OCI-LY7 (cell line): ENCODE results near the gene ARHGAP42. TPM values are rescaled to one million over a fixed set of nuclear protein-coding genes. Genes with fewer than 3 reads are reported as not detected.

Experiments
- BruUV-seq: library from RNA; stranded (reverse); fragments of 400-500 nt; replicated peaks from 2 replicates; lab custom pipeline; 2021; lab: Mats Ljungman, UMichigan
- CTCF ChIA-PET: fragments of 300-600 bp; sonication (Branson Sonifier 250); formaldehyde crosslinking; loops from one replicate; lab custom pipeline; 2022; ENCODE audit warnings: antibody characterized with exemption; ENCODE audit not compliant: unreplicated experiment; lab: Charles Lee
- POLR2A ChIA-PET: fragments of 300-600 bp; sonication (Branson Sonifier 250); formaldehyde crosslinking; loops from one replicate; lab custom pipeline; 2022; ENCODE audit warnings: antibody characterized with exemption; lab: Charles Lee
- DNase-seq: peaks from one replicate; pipeline ENCODE4 v3.0.0-alpha.2; 2015; ENCODE audit warnings: low spot score
- H2AFZ ChIP-seq: fragments of 200-600 bp; sonication (generic), shearing (Covaris generic); 2 replicates; pipeline ENCODE4 v1.6.1; 2014; ENCODE audit warnings: mild to moderate bottlenecking, antibody characterized with exemption, low read length, moderate library complexity
- H3K27ac ChIP-seq: fragments of 200-600 bp; sonication (generic); 2 replicates; pipeline ENCODE4 v1.5.1; 2014; ENCODE audit warnings: mixed run types, low read depth, mild to moderate bottlenecking, moderate library complexity, low read length, inconsistent platforms; ENCODE audit not compliant: poor library complexity, severe bottlenecking
- H3K36me3 ChIP-seq: fragments of 200-600 bp; sonication (generic); 2 replicates; pipeline ENCODE4 v1.6.1; 2014; ENCODE audit warnings: mild to moderate bottlenecking, antibody characterized with exemption, low read length, moderate library complexity, mixed read lengths; ENCODE audit not compliant: insufficient read depth
- H3K4me1 ChIP-seq: fragments of 200-600 bp; sonication (generic); 2 replicates; pipeline ENCODE4 v1.5.1; 2014; ENCODE audit warnings: mild to moderate bottlenecking, low read length; ENCODE audit not compliant: insufficient read depth, poor library complexity, severe bottlenecking
- H3K4me2 ChIP-seq: fragments of 200-600 bp; sonication (generic); 2 replicates; pipeline ENCODE4 v1.6.1; 2014; ENCODE audit warnings: mild to moderate bottlenecking, low read length
- H3K4me3 ChIP-seq: fragments of 200-600 bp; sonication (generic); 2 replicates; pipeline ENCODE4 v1.5.1; 2014; ENCODE audit warnings: mild to moderate bottlenecking, low read depth, low read length; ENCODE audit not compliant: poor library complexity, severe bottlenecking
- H3K79me2 ChIP-seq: fragments of 200-600 bp; sonication (generic); 2 replicates; pipeline ENCODE4 v1.6.1; 2016; ENCODE audit warnings: low read depth, mild to moderate bottlenecking, low read length, moderate library complexity, mixed read lengths; ENCODE audit not compliant: insufficient read depth
- H3K9me2 ChIP-seq: fragments of 200-600 bp; sonication (generic); 2 replicates; pipeline ENCODE4 v1.6.1; 2016; ENCODE audit warnings: mild to moderate bottlenecking, low read length, mixed read lengths; ENCODE audit not compliant: insufficient read depth
- H3K9me3 ChIP-seq: fragments of 200-600 bp; sonication (generic); 2 replicates; pipeline ENCODE4 v1.6.1; 2014; ENCODE audit warnings: mild to moderate bottlenecking, mixed run types, low read length, mixed read lengths
- H4K20me1 ChIP-seq: fragments of 200-600 bp; sonication (generic); 2 replicates; pipeline ENCODE4 v1.6.1; 2014; ENCODE audit warnings: mild to moderate bottlenecking, antibody characterized with exemption, low read length, moderate library complexity, mixed read lengths; ENCODE audit not compliant: insufficient read depth
- CTCF ChIP-seq: fragments of 200-600 bp; sonication (generic); conservative IDR thresholded peaks from 2 replicates; pipeline ENCODE4 v1.5.1; 2014; ENCODE audit warnings: mild to moderate bottlenecking, antibody characterized with exemption, low read length, moderate library complexity, mixed read lengths
- EZH2phosphoT487 ChIP-seq: fragments of 200-600 bp; sonication (generic); IDR thresholded peaks from 2 replicates; pipeline ENCODE4 v1.6.1; 2018; ENCODE audit warnings: low read depth, borderline replicate concordance, mild to moderate bottlenecking, mixed run types, antibody characterized with exemption, low read length, moderate library complexity, mixed read lengths
- intact Hi-C: fragments of 100-400 bp; cut with micrococcal nuclease; formaldehyde crosslinking; loops from one replicate; pipeline ENCODE4 v1.10.0; 2022; ENCODE audit not compliant: unreplicated experiment
- total RNA-seq, 2 experiments: library from RNA; depleted of rRNA in 1 of 2; stranded (reverse); fragments of >200 nt in 1 of 2; shearing (Covaris generic) in 1 of 2; gene quantifications; 2 replicates each; pipeline ENCODE4 v1.2.3, GENCODE V29; 2014 to 2022

ARHGAP42 gene
- total RNA-seq, 2 experiments from 2014 or later: not detected

DNA sequence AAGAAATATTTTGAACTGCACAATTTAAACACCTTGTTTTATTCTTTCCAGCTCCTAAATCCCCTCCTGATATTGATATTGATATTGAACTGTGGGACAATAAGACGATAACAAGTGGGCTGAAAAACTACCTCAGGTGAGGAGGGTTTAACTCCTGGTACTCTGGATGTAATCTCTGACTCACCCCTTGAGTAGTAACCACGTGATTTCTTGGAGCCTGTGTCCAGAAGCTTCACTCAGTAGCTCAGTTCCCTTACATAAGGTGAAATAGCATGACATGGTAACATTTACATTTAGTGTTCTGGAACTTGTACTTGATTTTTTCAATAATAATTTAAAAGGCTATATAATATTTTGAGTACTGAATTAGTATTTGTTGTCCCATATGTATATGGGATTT lies 274.5 kb downstream of the ARHGAP42 start:
- Histone ChIP-seq H3K79me2 (no peaks in the 10 kb centered on the region), H3K4me3 (no peak overlapping the region), H3K36me3 (no peaks in the 10 kb centered on the region), H3K27ac (no peak overlapping the region), H3K9me3 (no peaks in the 10 kb centered on the region), H3K9me2 (no peaks in the 10 kb centered on the region), H2AFZ (no peak overlapping the region), H3K4me2 (no peak overlapping the region), H3K4me1 (no peaks in the 10 kb centered on the region), H4K20me1 (no peaks in the 10 kb centered on the region)
- ChIA-PET CTCF (no interaction called here), POLR2A (interaction anchor here (0.8 to 1.3 kb wide), 2 partner anchors 10 to 255 kb away, joined by 3 to 5 read pairs; no protein-coding TSS in a partner anchor)
- no TSS peak for BruUV-seq
- TF ChIP-seq CTCF: no peak
- no peak for DNase-seq
- intact Hi-C loops: no loop called here

DNA sequence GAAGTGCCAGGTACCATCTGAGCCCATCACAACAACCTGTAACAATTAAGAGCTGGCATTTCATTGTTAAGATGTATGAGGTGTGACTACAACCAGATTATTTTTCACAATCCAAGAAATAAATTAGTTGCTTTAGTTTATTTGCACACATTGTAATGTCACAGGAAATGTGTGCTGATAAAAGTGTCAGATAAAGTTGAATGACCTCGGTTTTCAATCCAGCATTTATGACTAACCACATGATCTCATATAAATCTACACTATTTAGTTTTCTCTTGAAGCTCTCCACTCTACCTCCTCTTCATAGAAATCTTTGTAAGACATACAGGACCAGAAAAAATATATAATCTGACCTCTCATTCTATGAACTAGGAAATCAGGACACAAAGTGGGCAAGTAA lies 276.3 kb downstream of the ARHGAP42 start:
- CTCF ChIA-PET: no interaction called here
- Histone ChIP-seq H3K4me1 (no peaks in the 10 kb centered on the region), H3K4me3 (no peak overlapping the region), H2AFZ (no peak overlapping the region), H4K20me1 (no peaks in the 10 kb centered on the region), H3K9me2 (no peaks in the 10 kb centered on the region), H3K9me3 (no peaks in the 10 kb centered on the region), H3K79me2 (no peaks in the 10 kb centered on the region), H3K4me2 (no peak overlapping the region), H3K36me3 (no peaks in the 10 kb centered on the region), H3K27ac (no peak overlapping the region)
- DNase-seq: no peak
- no peak for TF ChIP-seq CTCF
- TF ChIP-seq EZH2phosphoT487: no peak
- POLR2A ChIA-PET: interaction anchor here (0.6 to 0.9 kb wide), 2 partner anchors 9 to 1261 kb away, joined by 3 to 8 read pairs; no protein-coding TSS in a partner anchor
- intact Hi-C loops: no loop called here
- no TSS peak for BruUV-seq

GRCh38 chr11:100964435-100964834 lies 277.3 kb downstream of the ARHGAP42 start:
- DNase-seq: no peak
- no peak overlapping the region for H3K4me2 ChIP-seq
- no peaks in the 10 kb centered on the region for H3K79me2 ChIP-seq
- no peak overlapping the region for H2AFZ ChIP-seq
- no peak overlapping the region for H3K4me3 ChIP-seq
- no peaks in the 10 kb centered on the region for H3K9me2 ChIP-seq
- H3K36me3 ChIP-seq: no peaks in the 10 kb centered on the region
- H3K9me3 ChIP-seq: no peaks in the 10 kb centered on the region
- H3K27ac ChIP-seq: no peak overlapping the region
- intact Hi-C loops: no loop called here
- no peaks in the 10 kb centered on the region for H3K4me1 ChIP-seq
- ChIA-PET POLR2A (interaction anchor here (0.6 kb wide), 1 partner anchor 122 kb away, joined by 3 read pairs; no protein-coding TSS in a partner anchor), CTCF (no interaction called here)
- TF ChIP-seq CTCF (no peak), EZH2phosphoT487 (no peak)
- BruUV-seq: no TSS peak
- H4K20me1 ChIP-seq: no peaks in the 10 kb centered on the region
